ENCODE results near the gene BAIAP3.

DNA sequence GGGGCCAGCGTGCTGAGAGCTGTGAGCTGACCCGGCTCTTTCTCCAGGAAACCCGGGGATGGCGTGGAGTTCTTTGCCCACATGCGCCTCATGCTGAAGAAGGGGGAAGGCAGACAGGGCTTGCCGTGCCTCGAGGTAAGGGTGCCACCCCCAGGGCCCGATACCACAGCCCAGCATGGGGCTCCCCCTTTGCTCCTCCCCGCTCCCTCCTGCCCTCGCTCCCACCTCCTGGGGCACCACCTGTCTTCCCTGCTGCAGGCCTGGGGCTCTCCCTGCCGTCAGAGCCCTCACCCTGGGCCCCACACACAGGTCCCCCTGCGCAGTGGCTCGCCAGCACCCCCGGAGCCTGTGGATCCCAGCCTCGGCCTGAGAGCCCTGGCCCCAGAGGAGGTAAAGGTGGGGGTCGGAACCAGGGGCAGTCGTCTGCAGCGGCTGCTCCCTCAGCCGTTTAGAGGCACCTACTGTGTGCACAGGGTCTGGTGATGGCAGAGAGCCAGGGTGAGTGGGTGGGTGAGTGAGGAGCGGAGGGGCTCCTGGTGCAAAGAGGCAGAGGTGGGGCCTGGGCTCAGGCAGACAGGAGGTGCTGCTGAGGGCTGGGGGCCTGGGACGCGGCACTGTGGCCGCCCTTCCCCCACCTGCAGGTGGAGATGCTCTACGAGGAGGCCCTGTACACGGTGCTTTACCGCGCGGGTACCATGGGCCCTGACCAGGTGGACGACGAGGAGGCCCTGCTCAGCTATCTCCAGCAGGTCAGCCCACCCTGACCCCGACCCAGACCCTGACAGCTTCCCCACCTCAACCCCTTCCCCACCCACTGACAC lies 5.6 kb downstream of the BAIAP3 start:
- TF ChIP-seq, protein P1, sequence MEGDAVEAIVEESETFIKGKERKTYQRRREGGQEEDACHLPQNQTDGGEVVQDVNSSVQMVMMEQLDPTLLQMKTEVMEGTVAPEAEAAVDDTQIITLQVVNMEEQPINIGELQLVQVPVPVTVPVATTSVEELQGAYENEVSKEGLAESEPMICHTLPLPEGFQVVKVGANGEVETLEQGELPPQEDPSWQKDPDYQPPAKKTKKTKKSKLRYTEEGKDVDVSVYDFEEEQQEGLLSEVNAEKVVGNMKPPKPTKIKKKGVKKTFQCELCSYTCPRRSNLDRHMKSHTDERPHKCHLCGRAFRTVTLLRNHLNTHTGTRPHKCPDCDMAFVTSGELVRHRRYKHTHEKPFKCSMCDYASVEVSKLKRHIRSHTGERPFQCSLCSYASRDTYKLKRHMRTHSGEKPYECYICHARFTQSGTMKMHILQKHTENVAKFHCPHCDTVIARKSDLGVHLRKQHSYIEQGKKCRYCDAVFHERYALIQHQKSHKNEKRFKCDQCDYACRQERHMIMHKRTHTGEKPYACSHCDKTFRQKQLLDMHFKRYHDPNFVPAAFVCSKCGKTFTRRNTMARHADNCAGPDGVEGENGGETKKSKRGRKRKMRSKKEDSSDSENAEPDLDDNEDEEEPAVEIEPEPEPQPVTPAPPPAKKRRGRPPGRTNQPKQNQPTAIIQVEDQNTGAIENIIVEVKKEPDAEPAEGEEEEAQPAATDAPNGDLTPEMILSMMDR (conservative IDR thresholded peaks at IDR 0.05; ENCODE audit: low read length) = no peak
- TF ChIP-seq EZH2phosphoT487 (IDR thresholded peaks at IDR 0.05; ENCODE audit: borderline replicate concordance, low read depth, low read length) = no peak

Data from OCI-LY7 (cell line).